ENCODE results near the gene IMPG2. TPM values are rescaled to one million over a fixed set of nuclear protein-coding genes. Genes with fewer than 3 reads are reported as not detected.

The IMPG2 gene
- total and polyA plus RNA-seq, 2 donors (not counting 1 experiment from before 2014, with no cell fraction given), result 0.21 to 0.44 TPM

DNA sequence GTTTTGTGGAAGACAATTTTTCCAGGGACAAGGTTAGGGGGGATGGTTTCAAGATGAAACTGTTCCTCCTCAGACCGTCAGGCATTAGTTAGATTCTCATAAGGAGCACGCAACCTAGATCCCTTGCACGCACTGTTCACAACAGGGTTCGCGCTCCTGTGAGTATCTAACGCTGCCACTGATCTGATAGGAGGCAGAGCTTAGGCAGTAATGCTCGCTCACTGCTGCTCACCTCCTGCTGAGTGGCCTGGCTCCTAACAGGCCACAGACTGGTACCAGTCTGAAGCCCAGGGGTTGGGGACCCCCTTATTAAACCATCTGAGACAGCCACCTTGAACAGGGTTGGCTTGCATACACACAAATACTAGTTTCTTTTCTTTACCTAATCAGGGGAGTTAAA, 13.5 kb upstream of the IMPG2 start:
- Mint-ChIP-seq H3K4me3 (no peak overlapping the region), H3K4me1 (no peaks in the 10 kb centered on the region), H3K9me3 (ENCODE audit: insufficient read depth) (no peaks in the 10 kb centered on the region), H3K27ac (no peak overlapping the region), H3K27me3 (no peaks in the 10 kb centered on the region)
- ChIA-PET POLR2A (no interaction called here), CTCF (no interaction called here)
- intact Hi-C loops (cut with micrococcal nuclease), result no loop called here
- no peak overlapping the region for H2AFZ ChIP-seq (ENCODE audit: insufficient read depth, low read depth, low read length, poor library complexity, severe bottlenecking)
- no peak overlapping the region for H3K27ac ChIP-seq (ENCODE audit: low read length in 2 of 2)
- no peak overlapping the region for H3K4me2 ChIP-seq (replicated peaks; ENCODE audit: low read depth, low read length, poor library complexity, severe bottlenecking)
- no peaks in the 10 kb centered on the region for H3K9me3 ChIP-seq (ENCODE audit: control extremely low read depth in 1 of 3, control insufficient read depth in 2 of 3, insufficient read depth in 1 of 3, low read length in 2 of 3)
- H4K20me1 ChIP-seq (ENCODE audit: control insufficient read depth, insufficient read depth, low read length, poor library complexity, severe bottlenecking), result no peaks in the 10 kb centered on the region
- H3K79me2 ChIP-seq (ENCODE audit: control insufficient read depth, insufficient read depth, low read length), result no peaks in the 10 kb centered on the region
- no peak for DNase-seq
- no peak overlapping the region for H3K9ac ChIP-seq (ENCODE audit: low read length)
- no peaks in the 10 kb centered on the region for H3K27me3 ChIP-seq (replicated peaks in 1 of 4; ENCODE audit: control extremely low read depth in 1 of 4, control insufficient read depth in 3 of 4, insufficient read depth in 4 of 4, low read length in 3 of 4)
- WGBS (ENCODE audit: insufficient coverage), result 88% methylated on average over 7 of the region's 7 CpGs
- H3K4me1 ChIP-seq (ENCODE audit: control insufficient read depth in 2 of 2, insufficient read depth in 2 of 2, low read length in 2 of 2), result no peaks in the 10 kb centered on the region
- TF ChIP-seq EZH2 (IDR thresholded peaks at IDR 0.05; ENCODE audit: borderline replicate concordance, insufficient read depth, low read depth, low read length, poor library complexity, severe bottlenecking), result no peak
- TF ChIP-seq, protein P1, sequence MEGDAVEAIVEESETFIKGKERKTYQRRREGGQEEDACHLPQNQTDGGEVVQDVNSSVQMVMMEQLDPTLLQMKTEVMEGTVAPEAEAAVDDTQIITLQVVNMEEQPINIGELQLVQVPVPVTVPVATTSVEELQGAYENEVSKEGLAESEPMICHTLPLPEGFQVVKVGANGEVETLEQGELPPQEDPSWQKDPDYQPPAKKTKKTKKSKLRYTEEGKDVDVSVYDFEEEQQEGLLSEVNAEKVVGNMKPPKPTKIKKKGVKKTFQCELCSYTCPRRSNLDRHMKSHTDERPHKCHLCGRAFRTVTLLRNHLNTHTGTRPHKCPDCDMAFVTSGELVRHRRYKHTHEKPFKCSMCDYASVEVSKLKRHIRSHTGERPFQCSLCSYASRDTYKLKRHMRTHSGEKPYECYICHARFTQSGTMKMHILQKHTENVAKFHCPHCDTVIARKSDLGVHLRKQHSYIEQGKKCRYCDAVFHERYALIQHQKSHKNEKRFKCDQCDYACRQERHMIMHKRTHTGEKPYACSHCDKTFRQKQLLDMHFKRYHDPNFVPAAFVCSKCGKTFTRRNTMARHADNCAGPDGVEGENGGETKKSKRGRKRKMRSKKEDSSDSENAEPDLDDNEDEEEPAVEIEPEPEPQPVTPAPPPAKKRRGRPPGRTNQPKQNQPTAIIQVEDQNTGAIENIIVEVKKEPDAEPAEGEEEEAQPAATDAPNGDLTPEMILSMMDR (IDR thresholded peaks at IDR 0.05), result no peak
- no peak for ATAC-seq (ENCODE audit: low read depth)
- peaks cover 10 to 35% of the 10 kb centered on the region in 2 experiments for H3K36me3 ChIP-seq (replicated peaks in 1 of 2; ENCODE audit: control extremely low read depth in 1 of 2, control insufficient read depth in 1 of 2, extremely low read depth in 1 of 2, insufficient read depth in 2 of 2, low read length in 1 of 2)
- H3K4me3 ChIP-seq (ENCODE audit: control extremely low read depth in 1 of 5, extremely low read depth in 1 of 5, insufficient read depth in 1 of 5, low read depth in 2 of 5, low read length in 4 of 5), result no peak overlapping the region

DNA sequence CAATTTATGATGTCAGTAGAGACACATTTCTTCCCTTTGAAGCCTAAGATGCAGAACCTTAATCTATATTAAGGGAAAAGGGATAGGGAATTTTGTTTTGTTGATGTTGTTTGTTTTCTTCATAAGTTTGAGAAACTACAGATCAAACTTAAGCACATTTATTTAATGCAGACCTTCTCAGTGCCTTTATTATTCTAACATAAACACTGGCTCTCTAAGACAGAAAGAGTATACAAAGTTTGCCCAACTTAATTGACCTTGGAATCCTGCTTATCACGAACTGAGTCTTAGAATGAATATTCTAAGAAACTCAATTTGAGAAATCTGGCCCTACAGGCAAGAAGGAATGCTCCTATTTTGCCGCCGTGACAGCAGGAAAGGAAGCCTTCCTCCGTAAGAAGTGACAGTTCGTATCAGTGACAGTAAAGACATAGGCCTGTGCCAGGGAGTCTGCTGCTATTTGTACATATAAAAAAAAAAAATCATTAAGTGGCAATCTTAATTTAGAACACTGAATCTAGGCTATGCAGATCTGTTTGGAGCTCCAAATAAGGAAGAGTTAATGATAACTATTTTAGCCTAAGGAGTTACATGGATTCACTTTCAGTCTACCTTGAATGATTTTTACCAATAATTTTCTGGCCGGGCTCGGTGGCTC, 8.8 kb upstream of the IMPG2 start:
- H3K4me1 Mint-ChIP-seq, result no peaks in the 10 kb centered on the region
- no peaks in the 10 kb centered on the region for H3K9me3 Mint-ChIP-seq (ENCODE audit: insufficient read depth)
- WGBS (ENCODE audit: insufficient coverage), result 100% methylated on average over 1 of the region's 7 CpGs
- POLR2A ChIA-PET, result no interaction called here
- no peaks in the 10 kb centered on the region for H3K4me1 ChIP-seq (ENCODE audit: control insufficient read depth in 2 of 2, insufficient read depth in 2 of 2, low read length in 2 of 2)
- no peaks in the 10 kb centered on the region for H4K20me1 ChIP-seq (ENCODE audit: control insufficient read depth, insufficient read depth, low read length, poor library complexity, severe bottlenecking)
- H3K4me2 ChIP-seq (replicated peaks; ENCODE audit: low read depth, low read length, poor library complexity, severe bottlenecking), result no peak overlapping the region
- H3K27me3 ChIP-seq (replicated peaks in 1 of 4; ENCODE audit: control extremely low read depth in 1 of 4, control insufficient read depth in 3 of 4, insufficient read depth in 4 of 4, low read length in 3 of 4), result no peaks in the 10 kb centered on the region
- no peak overlapping the region for H3K4me3 ChIP-seq (ENCODE audit: control extremely low read depth in 1 of 5, extremely low read depth in 1 of 5, insufficient read depth in 1 of 5, low read depth in 2 of 5, low read length in 4 of 5)
- H3K9ac ChIP-seq (ENCODE audit: low read length), result no peak overlapping the region
- CTCF ChIA-PET, result no interaction called here
- peaks cover 8 to 24% of the 10 kb centered on the region in 2 experiments for H3K36me3 ChIP-seq (replicated peaks in 1 of 2; ENCODE audit: control extremely low read depth in 1 of 2, control insufficient read depth in 1 of 2, extremely low read depth in 1 of 2, insufficient read depth in 2 of 2, low read length in 1 of 2)
- no peak overlapping the region for H3K27ac ChIP-seq (ENCODE audit: low read length in 2 of 2)
- H3K79me2 ChIP-seq (ENCODE audit: control insufficient read depth, insufficient read depth, low read length), result no peaks in the 10 kb centered on the region
- DNase-seq (no peak), ATAC-seq (ENCODE audit: low read depth) (no peak)
- no peaks in the 10 kb centered on the region for H3K27me3 Mint-ChIP-seq
- no peak overlapping the region for H3K4me3 Mint-ChIP-seq
- H3K9me3 ChIP-seq (ENCODE audit: control extremely low read depth in 1 of 3, control insufficient read depth in 2 of 3, insufficient read depth in 1 of 3, low read length in 2 of 3), result no peaks in the 10 kb centered on the region
- TF ChIP-seq EZH2 (IDR thresholded peaks at IDR 0.05; ENCODE audit: borderline replicate concordance, insufficient read depth, low read depth, low read length, poor library complexity, severe bottlenecking), result no peak
- TF ChIP-seq, protein P1 (IDR thresholded peaks at IDR 0.05), result no peak
- intact Hi-C loops (cut with micrococcal nuclease), result no loop called here
- H2AFZ ChIP-seq (ENCODE audit: insufficient read depth, low read depth, low read length, poor library complexity, severe bottlenecking), result no peak overlapping the region
- H3K27ac Mint-ChIP-seq, result no peak overlapping the region
